Spleen (tissue), 11 donors: Measurements from ENCODE around the gene HP. TPM values are rescaled to one million over a fixed set of nuclear protein-coding genes. Genes with fewer than 3 reads are reported as not detected.

Source experiments
- DNase-seq: peaks from one replicate; pipeline ENCODE4 v3.0.0-alpha.2; 2020
- H3K27ac ChIP-seq, 8 donors: fragments of 200-600 bp; sonication (generic) in 7 of 8; 1 replicate in 4 of 8; 2 replicates in 4 of 8; pipeline versions ENCODE4 v1.5.0 to v1.8.0; 2016 to 2021; ENCODE audit warnings: inconsistent platforms in 4 of 8, mild to moderate bottlenecking in 4 of 8, moderate library complexity in 1 of 8
- H3K27me3 ChIP-seq, 7 donors: fragments of 200-600 bp; sonication (generic) in 6 of 7; replicated peaks in 1 of 7; 1 replicate in 4 of 7; 2 replicates in 3 of 7; pipeline versions ENCODE4 v1.5.0 to v1.8.0; 2016 to 2021; ENCODE audit warnings: inconsistent platforms in 3 of 7, mild to moderate bottlenecking in 1 of 7
- H3K36me3 ChIP-seq, 6 donors: fragments of 200-600 bp; sonication (generic) in 5 of 6; 1 replicate in 4 of 6; 2 replicates in 2 of 6; pipeline versions ENCODE4 v1.5.0 to v1.8.0; 2016 to 2021; ENCODE audit warnings: inconsistent platforms in 2 of 6
- H3K4me1 ChIP-seq, 6 donors: fragments of 200-600 bp; sonication (generic) in 5 of 6; 1 replicate in 3 of 6; 2 replicates in 3 of 6; pipeline versions ENCODE4 v1.5.0 to v1.8.0; 2016 to 2021; ENCODE audit warnings: inconsistent platforms in 3 of 6
- H3K4me3 ChIP-seq, 8 donors: fragments of 200-600 bp; sonication (generic) in 7 of 8; 1 replicate in 4 of 8; 2 replicates in 4 of 8; pipeline versions ENCODE4 v1.5.0 to v1.8.0; 2016 to 2021; ENCODE audit warnings: inconsistent platforms in 4 of 8, mild to moderate bottlenecking in 4 of 8, moderate library complexity in 2 of 8
- H3K9me3 ChIP-seq, 8 donors: fragments of 200-600 bp; sonication (generic) in 7 of 8; 1 replicate in 4 of 8; 2 replicates in 4 of 8; pipeline versions ENCODE4 v1.5.0 to v1.8.0; 2016 to 2021; ENCODE audit warnings: inconsistent platforms in 4 of 8
- CTCF ChIP-seq, 11 experiments: fragments of 200-600 bp in 7 of 11; fragments of 450-650 bp in 4 of 11; sonication (generic) in 4 of 11; IDR thresholded peaks in 8 of 11; conservative IDR thresholded peaks in 3 of 11; 1 replicate in 7 of 11; 2 replicates in 4 of 11; pipeline versions ENCODE4 v1.4.0 to v1.8.0; 2016 to 2021; ENCODE audit warnings: antibody characterized with exemption in 11 of 11, inconsistent platforms in 4 of 11, mild to moderate bottlenecking in 1 of 11
- POLR2A ChIP-seq, 3 donors: fragments of 450-650 bp; IDR thresholded peaks; one replicate each; pipeline ENCODE4 v1.5.1; 2017; ENCODE audit warnings: antibody characterized with exemption in 3 of 3, mild to moderate bottlenecking in 1 of 3
- POLR2AphosphoS5 ChIP-seq, 3 donors: sonication (generic); formaldehyde crosslinking; IDR thresholded peaks; one replicate each; pipeline ENCODE4 v1.5.1; 2017; ENCODE audit warnings: antibody characterized with exemption in 3 of 3
- WGBS, 5 donors: extraction: QIAGEN DNeasy Blood & Tissue Kit in 3 of 5; methylation state at CpG; one replicate each; pipeline versions ENCODE4 v1.1.5 to v1.1.7; 2013 to 2018; 5-methylcytosine and 5-hydroxymethylcytosine counted together
- intact Hi-C: fragments of 100-400 bp; cut with DNase I; formaldehyde crosslinking; loops from one replicate; pipeline ENCODE4 v1.15.0; 2023; ENCODE audit warnings: low total_unique reads
- polyA plus RNA-seq, 3 donors: library from polyadenylated mRNA; stranded (reverse); fragments of 200-250 nt; gene quantifications; one replicate each; pipeline ENCODE4 v1.2.1, GENCODE V29; 2013
- total RNA-seq, 7 donors: library from RNA; depleted of rRNA in 3 of 7; stranded (reverse); fragments of >200 nt in 3 of 7; fragmentation: NEBNext Ultra II Directional in 4 of 7; extraction: Animal tissue kit (Norgen Biotek cat#: 25700) in 4 of 7; gene quantifications; one replicate each; pipeline versions ENCODE4 v1.1.0 to v1.2.1, GENCODE V29; 2016 to 2021
- donor health status: healthy with polysubstance abuse.
- donor health status: DM: no; HTN: no; CAD: no; lungs with moderate emphysema.
- donor health status: DM: no; HTN: no; CAD: no.
- donor health status: Bipolar disorder and iron deficiency.
- donor health status: healthy.
- donor health status: DM: no; HTN: no; CAD: no.
- donor health status: DM: yes; HTN: yes; CAD: no.

The HP gene
- total and polyA plus RNA-seq, 10 donors, result 7.4 to 52.1 (median 15.2) TPM

- Histone ChIP-seq H3K9me3 (no peaks in the 10 kb centered on the region), H3K27ac (peak overlapping the region; percentile 89 to 97 (median 92)), H3K4me1 (peaks cover 27 to 58% (median 40%) of the 10 kb centered on the region in 6 donors), H3K27me3 (no peaks in the 10 kb centered on the region), H3K4me3 (peak overlapping the region; percentile 60 to 93 (median 86)), H3K36me3 (peaks cover 7 to 55% (median 45%) of the 10 kb centered on the region in 6 donors)
- no peak for TF ChIP-seq CTCF (IDR thresholded peaks at IDR 0.05 in 8 of 11, conservative IDR thresholded peaks at IDR 0.05 in 3 of 11)
- TF ChIP-seq POLR2AphosphoS5 (IDR thresholded peaks at IDR 0.05), result no peak
- no peak for TF ChIP-seq POLR2A (IDR thresholded peaks at IDR 0.05)
- DNase-seq, result peak; percentile 77
- intact Hi-C loops, result loop anchor here (5.0 to 10.0 kb wide), 2 partner anchors 81 to 198 kb away; partner anchors contain the start of gene IST1
- WGBS, 5 donors, result 1% methylated on average over 22 of the region's 22 CpGs
Measured at GRCh38 chr16:72092832-72093447, 38.6 kb downstream of the HP start.

GRCh38 chr16:72093448-72094265 is 39.4 kb downstream of the HP start, which contains the start of the genes DHX38 and TXNL4B:
Gene DHX38 (plus strand): TSS chr16:72093847. CDS start chr16:72096158, 2,311 bp downstream.
Gene TXNL4B (minus strand): TSS chr16:72093620. CDS start chr16:72090749, 2,871 bp downstream.
- TF ChIP-seq POLR2A (IDR thresholded peaks at IDR 0.05) (peak in 2 of 3 donors; percentile 33 to 60), POLR2AphosphoS5 (IDR thresholded peaks at IDR 0.05) (peak; percentile 88 to 96 (median 93)), CTCF (IDR thresholded peaks at IDR 0.05 in 8 of 11, conservative IDR thresholded peaks at IDR 0.05 in 3 of 11) (peak in 6 of 11 experiments; percentile 8 to 50 (median 29))
- H3K27me3 ChIP-seq, result no peaks in the 10 kb centered on the region
- intact Hi-C loops, result loop anchor here (5.0 to 10.0 kb wide), 2 partner anchors 81 to 199 kb away; partner anchors contain the start of gene IST1
- peaks cover 7 to 55% (median 45%) of the 10 kb centered on the region in 6 donors for H3K36me3 ChIP-seq
- peak within 1 kb of the TSS; percentile 60 to 93 (median 86) for H3K4me3 ChIP-seq
- H3K27ac ChIP-seq, result peak within 1 kb of the TSS; percentile 89 to 97 (median 92)
- peak; percentile 96 for DNase-seq
- peaks cover 27 to 58% (median 40%) of the 10 kb centered on the region in 6 donors for H3K4me1 ChIP-seq
- 0% methylated on average over 32 to 43 of the region's 43 CpGs for WGBS, 5 donors
- H3K9me3 ChIP-seq, result no peaks in the 10 kb centered on the region

GRCh38 chr16:72094266-72094610 is 39.9 kb downstream of the HP start:
- H3K27ac ChIP-seq, result peak overlapping the region; percentile 89 to 97 (median 92)
- TF ChIP-seq CTCF (IDR thresholded peaks at IDR 0.05 in 8 of 11, conservative IDR thresholded peaks at IDR 0.05 in 3 of 11), result no peak
- no peak for TF ChIP-seq POLR2AphosphoS5 (IDR thresholded peaks at IDR 0.05)
- TF ChIP-seq POLR2A (IDR thresholded peaks at IDR 0.05), result no peak
- peak overlapping the region; percentile 60 to 93 (median 86) for H3K4me3 ChIP-seq
- peaks cover 27 to 60% (median 40%) of the 10 kb centered on the region in 6 donors for H3K4me1 ChIP-seq
- H3K9me3 ChIP-seq, result no peaks in the 10 kb centered on the region
- 1% methylated on average over 11 of the region's 11 CpGs for WGBS, 5 donors
- no peaks in the 10 kb centered on the region for H3K27me3 ChIP-seq
- DNase-seq, result no peak
- H3K36me3 ChIP-seq, result peaks cover 7 to 55% (median 45%) of the 10 kb centered on the region in 6 donors
- intact Hi-C loops, result loop anchor here (5.0 to 10.0 kb wide), 2 partner anchors 82 to 199 kb away; partner anchors contain the start of gene IST1
